H1 (cell line): ENCODE results near the gene PLXNB1. TPM values are rescaled to one million over a fixed set of nuclear protein-coding genes. Genes with fewer than 3 reads are reported as not detected.

Source experiments
- CHD7 ChIP-seq: fragments of 300-600 bp; sonication (generic); IDR thresholded peaks from 2 replicates; pipeline ENCODE4 v1.7.1; 2012; ENCODE audit warnings: low read length, moderate library complexity, mild to moderate bottlenecking, inconsistent platforms; ENCODE audit not compliant: insufficient replicate concordance
- JUND ChIP-seq: IDR thresholded peaks from 2 replicates; pipeline ENCODE4 v1.6.1; 2011; ENCODE audit warnings: mild to moderate bottlenecking, improper control_type of control experiment, low read length
- TBP ChIP-seq: IDR thresholded peaks from 2 replicates; pipeline ENCODE4 v1.6.1; 2011; ENCODE audit warnings: low read depth, low read length, improper control_type of control experiment
- polyA plus RNA-seq, 7 experiments: library from polyadenylated mRNA; depleted of rRNA in 3 of 7; stranded (reverse) in 5 of 7; unstranded in 2 of 7; fragments of >200 nt in 5 of 7; fragments of 200-250 nt in 2 of 7; gene quantifications; 1 replicate in 5 of 7; 2 replicates in 1 of 7; 4 replicates in 1 of 7; pipeline versions ENCODE4 v1.2.1 to v1.2.3, GENCODE V29; 2011 to 2013; ENCODE audit warnings: missing spikeins in 2 of 7, mixed read lengths in 2 of 7
- total RNA-seq: library from RNA; stranded (reverse); fragmentation: NEBNext Ultra II Directional; extraction: Animal tissue kit (Norgen Biotek cat#: 25700); gene quantifications from 2 replicates; pipeline ENCODE4 v1.2.1, GENCODE V29; 2021

Gene PLXNB1
- total and polyA plus RNA-seq, 2 of the 8 experiments (the other 6 are each of a cell fraction or from before 2014, with no cell fraction given), result 109 to 114 TPM

GRCh38 chr3:48398701-48399386 lies 31.0 kb downstream of the PLXNB1 start (continued):
- no peak for TF ChIP-seq CHD7
- TF ChIP-seq JUND, result no peak
- no peak for TF ChIP-seq TBP
